Measurements from ENCODE around the gene DNM3.
"Not testable (repeated sequence)": the region's sequence is repeated elsewhere in the genome, so short reads cannot be mapped to it uniquely, and the experiment has no call there.

The DNM3 gene

DNA sequence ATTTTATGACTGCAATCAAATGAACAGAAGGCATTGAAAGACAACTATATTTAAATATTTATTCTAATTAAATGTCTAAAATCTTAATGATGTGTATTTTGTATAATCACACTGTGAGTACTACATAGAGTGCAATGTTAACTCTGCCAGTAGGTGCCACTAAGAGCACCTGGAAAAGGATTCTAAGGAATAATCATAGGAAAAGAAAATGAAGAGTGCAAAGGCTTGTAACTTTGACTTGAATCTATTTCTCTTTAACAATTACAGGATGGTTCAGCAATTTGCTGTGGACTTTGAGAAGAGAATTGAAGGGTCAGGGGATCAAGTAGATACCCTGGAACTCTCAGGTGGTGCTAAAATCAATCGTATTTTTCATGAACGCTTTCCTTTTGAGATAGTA, 200.4 kb downstream of the DNM3 start:
- peak; percentile 8 for DNase-seq (ENCODE audit: extremely low read depth, low read depth)
- TF ChIP-seq CTCF (IDR thresholded peaks at IDR 0.05; ENCODE audit: low read depth, low read length): peak; percentile 41

DNA sequence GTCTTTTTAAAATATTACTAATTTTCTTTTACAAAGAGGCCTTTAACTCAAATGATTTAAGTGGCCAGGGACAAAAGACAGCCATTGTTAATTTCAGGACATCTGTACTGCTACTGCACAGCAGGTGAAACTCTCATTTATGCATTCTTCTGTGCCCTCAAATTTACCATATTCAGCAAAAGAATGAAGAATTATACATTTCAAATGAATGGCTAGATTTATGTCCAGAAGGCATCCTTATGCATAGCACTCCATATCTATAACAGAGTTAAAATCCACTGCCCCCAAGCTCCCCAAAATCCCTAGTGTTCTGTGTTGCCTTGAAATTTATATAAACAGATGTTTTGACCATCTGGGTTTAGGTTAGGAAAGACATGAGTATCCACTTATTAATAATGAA, 202.6 kb downstream of the DNM3 start:
- DNase-seq (ENCODE audit: extremely low read depth, low read depth): no peak
- TF ChIP-seq CTCF (IDR thresholded peaks at IDR 0.05; ENCODE audit: low read depth, low read length): no peak

- DNase-seq (ENCODE audit: extremely low read depth, low read depth): no peak
Observed at GRCh38 chr1:172051898-172052297, 210.6 kb downstream of the DNM3 start.

GRCh38 chr1:172054172-172054571, 212.9 kb downstream of the DNM3 start:
- DNase-seq (ENCODE audit: extremely low read depth, low read depth): no peak

More at GRCh38 chr1:172051898-172052297, 210.6 kb downstream of the DNM3 start:
- TF ChIP-seq CTCF (IDR thresholded peaks at IDR 0.05; ENCODE audit: low read depth, low read length): no peak

DNA sequence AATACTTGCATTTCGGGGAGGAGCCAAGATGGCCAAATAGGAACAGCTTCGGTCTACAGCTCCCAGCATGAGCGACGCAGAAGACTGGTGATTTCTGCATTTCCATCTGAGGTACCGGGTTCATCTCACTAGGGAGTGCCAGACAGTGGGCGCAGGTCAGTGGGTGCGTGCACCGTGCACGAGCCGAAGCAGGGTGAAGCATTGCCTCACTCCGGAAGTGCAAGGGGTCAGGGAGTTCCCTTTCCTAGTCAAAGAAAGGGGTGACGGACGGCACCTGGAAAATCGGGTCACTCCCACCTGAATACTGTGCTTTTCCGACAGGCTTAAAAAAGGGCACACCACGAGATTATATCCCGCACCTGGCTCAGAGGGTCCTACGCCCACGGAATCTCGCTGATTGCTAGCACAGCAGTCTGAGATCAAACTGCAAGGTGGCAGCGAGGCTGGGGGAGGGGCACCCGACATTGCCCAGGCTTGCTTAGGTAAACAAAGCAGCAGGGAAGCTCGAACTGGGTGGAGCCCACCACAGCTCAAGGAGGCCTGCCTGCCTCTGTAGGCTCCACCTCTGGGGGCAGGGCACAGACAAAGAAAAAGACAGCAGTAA, 214.6 kb downstream of the DNM3 start:
- not testable (repeated sequence) for DNase-seq (ENCODE audit: extremely low read depth, low read depth)

More at GRCh38 chr1:172054172-172054571, 212.9 kb downstream of the DNM3 start:
- TF ChIP-seq CTCF (IDR thresholded peaks at IDR 0.05; ENCODE audit: low read depth, low read length): no peak

- no peak for DNase-seq (ENCODE audit: extremely low read depth, low read depth)
- TF ChIP-seq CTCF (IDR thresholded peaks at IDR 0.05; ENCODE audit: low read depth, low read length): no peak
Observed at GRCh38 chr1:172068334-172068733, 227.0 kb downstream of the DNM3 start.

DNA sequence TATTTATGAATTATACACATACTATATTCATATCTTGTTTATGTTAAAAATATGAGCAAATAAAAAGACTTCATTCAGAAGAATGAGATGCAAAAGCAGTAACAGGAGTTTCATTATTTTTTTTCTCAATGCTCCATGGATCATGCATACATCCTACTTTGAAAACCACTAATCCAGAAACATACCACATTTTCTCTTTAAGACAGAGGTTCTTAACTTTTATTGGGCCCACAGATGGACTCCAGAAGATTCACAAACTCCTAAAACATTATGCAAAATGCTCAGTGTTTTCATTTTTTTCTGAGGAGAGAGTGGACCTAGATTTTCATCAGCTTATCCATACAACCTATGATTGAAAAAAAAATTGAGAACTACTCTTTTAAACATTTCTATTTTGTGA, 227.8 kb downstream of the DNM3 start:
- no peak for TF ChIP-seq CTCF (IDR thresholded peaks at IDR 0.05; ENCODE audit: low read depth, low read length)

DNA sequence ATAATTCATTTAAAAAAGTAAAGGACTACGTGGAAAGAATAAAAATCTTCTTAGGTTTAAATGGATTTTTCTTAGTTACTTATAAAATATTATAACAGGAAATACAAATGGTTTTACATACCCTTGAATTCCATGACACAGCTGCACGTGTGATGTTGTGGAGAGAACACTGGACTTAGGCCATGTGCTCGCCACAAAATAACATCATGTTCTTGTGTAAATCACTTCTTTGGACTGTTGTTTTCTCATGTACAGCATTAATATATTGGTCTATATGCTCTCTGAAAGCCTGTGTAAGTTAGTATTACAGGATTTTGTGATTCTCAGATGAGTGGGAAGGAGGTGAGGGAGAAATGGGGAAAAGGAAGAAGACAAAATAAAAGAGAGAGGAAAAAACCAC, 228.2 kb downstream of the DNM3 start:
- DNase-seq (ENCODE audit: extremely low read depth, low read depth): no peak
- no peak for TF ChIP-seq CTCF (IDR thresholded peaks at IDR 0.05; ENCODE audit: low read depth, low read length)

More for the DNA sequence above, 227.8 kb downstream of the DNM3 start:
- DNase-seq (ENCODE audit: extremely low read depth, low read depth): no peak

Data from AG09319 (cell line).